ENCODE data around the gene EFCAB6.
"Not testable (repeated sequence)": the region's sequence is repeated elsewhere in the genome, so short reads cannot be mapped to it uniquely, and the experiment has no call there.

EFCAB6 gene

GRCh38 chr22:43658823-43659222 lies 153.3 kb downstream of the EFCAB6 start:
- ChIA-PET POLR2A (no interaction called here), CTCF (no interaction called here)
- DNase-seq (ENCODE audit: low read depth, low spot score) = no peak
- TF ChIP-seq CTCF (IDR thresholded peaks at IDR 0.05; ENCODE audit: insufficient read depth, low read length, missing control alignments) = no peak
- no peak overlapping the region for H3K4me3 ChIP-seq (ENCODE audit: low read depth, low read length)

GRCh38 chr22:43656581-43656980 lies 155.5 kb downstream of the EFCAB6 start:
- H3K4me3 ChIP-seq (ENCODE audit: low read depth, low read length); DNase-seq (ENCODE audit: low read depth, low spot score); CTCF ChIA-PET; POLR2A ChIA-PET: not testable (repeated sequence)

- POLR2A ChIA-PET = no interaction called here
- no peak for TF ChIP-seq CTCF (IDR thresholded peaks at IDR 0.05; ENCODE audit: insufficient read depth, low read length, missing control alignments)
- DNase-seq (ENCODE audit: low read depth, low spot score) = no peak
- H3K4me3 ChIP-seq (ENCODE audit: low read depth, low read length) = no peak overlapping the region
- CTCF ChIA-PET = no interaction called here
Measured at GRCh38 chr22:43654271-43654670, 157.8 kb downstream of the EFCAB6 start.

GRCh38 chr22:43652845-43653244 lies 159.3 kb downstream of the EFCAB6 start:
- H3K4me3 ChIP-seq (ENCODE audit: low read depth, low read length) = no peak overlapping the region
- ChIA-PET POLR2A (no interaction called here), CTCF (no interaction called here)
- no peak for DNase-seq (ENCODE audit: low read depth, low spot score)
- no peak for TF ChIP-seq CTCF (IDR thresholded peaks at IDR 0.05; ENCODE audit: insufficient read depth, low read length, missing control alignments)

GRCh38 chr22:43643387-43643786 lies 168.7 kb downstream of the EFCAB6 start:
- POLR2A ChIA-PET = no interaction called here
- CTCF ChIA-PET = no interaction called here
- TF ChIP-seq CTCF (IDR thresholded peaks at IDR 0.05; ENCODE audit: insufficient read depth, low read length, missing control alignments) = no peak
- H3K4me3 ChIP-seq (ENCODE audit: low read depth, low read length) = no peak overlapping the region
- DNase-seq (ENCODE audit: low read depth, low spot score) = no peak

- ChIA-PET CTCF (interaction anchor here (0.9 kb wide), 1 partner anchor 9 kb away, joined by 3 read pairs; no protein-coding TSS in a partner anchor), POLR2A (no interaction called here)
- no peak for DNase-seq (ENCODE audit: low read depth, low spot score)
- H3K4me3 ChIP-seq (ENCODE audit: low read depth, low read length) = no peak overlapping the region
- no peak for TF ChIP-seq CTCF (IDR thresholded peaks at IDR 0.05; ENCODE audit: insufficient read depth, low read length, missing control alignments)
Measured at GRCh38 chr22:43642319-43643206, 169.5 kb downstream of the EFCAB6 start.

Measured in AG04449 (cell line).